Caco-2 (cell line): Measurements from ENCODE around the gene MT1A. TPM values are rescaled to one million over a fixed set of nuclear protein-coding genes. Genes with fewer than 3 reads are reported as not detected.

Experiments used
- BruUV-seq: library from RNA; stranded (reverse); fragments of 400-500 nt; replicated peaks from 2 replicates; lab custom pipeline; 2021; lab: Mats Ljungman, UMichigan
- CTCF ChIA-PET: fragments of 300-600 bp; sonication (Branson Sonifier 250); formaldehyde crosslinking; loops from one replicate; lab custom pipeline; 2022; ENCODE audit warnings: antibody characterized with exemption; lab: Charles Lee
- POLR2A ChIA-PET: fragments of 300-600 bp; sonication (Branson Sonifier 250); formaldehyde crosslinking; loops from one replicate; lab custom pipeline; 2022; ENCODE audit warnings: antibody characterized with exemption; lab: Charles Lee
- DNase-seq, 2 experiments: peaks; one replicate each; pipeline versions ENCODE4 v3.0.0 to v3.0.0-alpha.2; 2020 to 2022
- H3K27me3 ChIP-seq: replicated peaks from 2 replicates; pipeline ENCODE4 v1.6.0; 2011; ENCODE audit warnings: low read length; ENCODE audit not compliant: control insufficient read depth, insufficient read depth
- H3K36me3 ChIP-seq: 2 replicates; pipeline ENCODE4 v1.5.1; 2011; ENCODE audit warnings: low read length; ENCODE audit not compliant: control insufficient read depth, insufficient read depth
- H3K4me1 ChIP-seq: fragments of 250-450 bp; sonication (Bioruptor Pico); 2 replicates; pipeline ENCODE4 v1.5.1; 2020; ENCODE audit warnings: mild to moderate bottlenecking
- H3K4me3 ChIP-seq: 2 replicates; pipeline ENCODE4 v1.5.1; 2011; ENCODE audit warnings: low read depth, mild to moderate bottlenecking, control low read depth, low read length
- H3K9me3 ChIP-seq: fragments of 250-450 bp; sonication (Bioruptor Pico); 2 replicates; pipeline ENCODE4 v1.5.1; 2020; ENCODE audit warnings: mild to moderate bottlenecking, moderate library complexity
- H3K27ac Mint-ChIP-seq: one replicate; pipeline ENCODE4 v1.8.0; 2022; ENCODE audit warnings: mixed read lengths; ENCODE audit not compliant: unreplicated experiment
- H3K27me3 Mint-ChIP-seq: one replicate; pipeline ENCODE4 v1.8.0; 2022; ENCODE audit warnings: mixed read lengths; ENCODE audit not compliant: insufficient read depth, unreplicated experiment
- H3K36me3 Mint-ChIP-seq: one replicate; pipeline ENCODE4 v1.8.0; 2022; ENCODE audit warnings: mild to moderate bottlenecking, mixed read lengths; ENCODE audit not compliant: insufficient read depth, unreplicated experiment
- H3K4me1 Mint-ChIP-seq: one replicate; pipeline ENCODE4 v1.8.0; 2022; ENCODE audit warnings: low read depth, mixed read lengths; ENCODE audit not compliant: unreplicated experiment
- H3K4me3 Mint-ChIP-seq: one replicate; pipeline ENCODE4 v1.8.0; 2022; ENCODE audit warnings: mild to moderate bottlenecking, moderate library complexity, mixed read lengths; ENCODE audit not compliant: unreplicated experiment
- H3K9me3 Mint-ChIP-seq: one replicate; pipeline ENCODE4 v1.8.0; 2022; ENCODE audit warnings: mixed read lengths; ENCODE audit not compliant: unreplicated experiment
- intact Hi-C: fragments of 100-400 bp; cut with micrococcal nuclease; formaldehyde crosslinking; loops from one replicate; pipeline ENCODE4 v1.10.0; 2022; ENCODE audit not compliant: unreplicated experiment
- total RNA-seq: library from RNA; stranded (reverse); gene quantifications from 2 replicates; pipeline ENCODE4 v1.2.3, GENCODE V29; 2022
- TF ChIP-seq, protein P1 (sequence below), 2 experiments: fragments of 200-600 bp in 1 of 2; IDR thresholded peaks; 1 replicate in 1 of 2; 2 replicates in 1 of 2; pipeline versions ENCODE4 v1.5.1 to v1.8.0; 2011 to 2022; ENCODE audit warnings: antibody characterized with exemption in 1 of 2, control low read depth in 1 of 2, inconsistent platforms in 1 of 2, low read depth in 1 of 2, low read length in 1 of 2, mild to moderate bottlenecking in 1 of 2, moderate library complexity in 1 of 2; ENCODE audit not compliant: insufficient read depth in 1 of 2, severe bottlenecking in 1 of 2, unreplicated experiment in 1 of 2

The MT1A gene
- total RNA-seq, 1 experiment from 2014 or later = 2.5 TPM

DNA sequence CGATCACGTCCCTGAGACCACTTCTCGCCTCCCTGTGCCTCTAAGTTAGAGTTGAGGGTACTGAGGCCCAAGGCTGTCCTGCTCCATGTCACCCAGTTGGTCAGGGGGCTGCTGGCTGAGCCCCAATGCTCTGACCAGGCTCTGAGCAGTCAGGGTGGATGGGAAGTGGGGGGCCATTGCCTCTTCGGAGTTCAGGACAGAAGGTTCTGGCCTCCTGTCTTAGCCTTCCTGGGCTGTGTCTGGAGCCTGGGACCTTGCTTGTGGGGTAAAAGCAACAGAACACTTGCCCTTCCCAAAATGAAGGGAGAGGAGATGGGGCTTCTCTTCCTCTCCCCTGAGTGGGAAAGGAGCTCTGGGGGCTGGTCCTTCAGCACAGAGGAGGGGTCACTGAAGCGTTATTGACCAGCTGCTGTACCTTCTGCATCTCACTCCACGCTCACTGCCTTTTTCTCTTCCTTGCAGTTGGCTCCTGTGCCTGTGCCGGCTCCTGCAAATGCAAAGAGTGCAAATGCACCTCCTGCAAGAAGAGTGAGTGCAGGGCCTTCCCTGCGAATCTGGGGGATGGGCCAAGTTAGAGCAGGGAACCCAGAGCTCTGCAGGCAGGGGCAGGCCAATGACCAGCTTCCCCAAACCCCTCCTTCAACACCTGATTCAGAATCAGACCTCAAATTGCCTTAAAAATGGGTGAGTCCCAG, 44.4 kb downstream of the MT1A start:
- no TSS peak for BruUV-seq
- peaks cover 11% of the 10 kb centered on the region for H3K9me3 Mint-ChIP-seq
- H3K27me3 ChIP-seq = no peaks in the 10 kb centered on the region
- H3K27ac Mint-ChIP-seq = no peak overlapping the region
- H3K9me3 ChIP-seq = peaks cover 8% of the 10 kb centered on the region
- H3K36me3 Mint-ChIP-seq = no peaks in the 10 kb centered on the region
- peak overlapping the region; percentile 65 for H3K4me3 ChIP-seq
- H3K36me3 ChIP-seq = no peaks in the 10 kb centered on the region
- CTCF ChIA-PET = interaction anchor here (2.3 kb wide), 1 partner anchor 19 kb away, joined by 11 read pairs; no protein-coding TSS in a partner anchor
- peaks cover 8% of the 10 kb centered on the region; the same call in 1 of the 2 replicates for H3K4me1 ChIP-seq
- no peak for DNase-seq
- H3K4me3 Mint-ChIP-seq = peak overlapping the region; percentile 95
- no peaks in the 10 kb centered on the region for H3K4me1 Mint-ChIP-seq
- POLR2A ChIA-PET = interaction anchor here (0.9 kb wide), 1 partner anchor 26 kb away, joined by 3 read pairs; no protein-coding TSS in a partner anchor
- intact Hi-C loops = loop anchor here (1.0 kb wide), 1 partner anchor 8 kb away; no protein-coding TSS in a partner anchor
- TF ChIP-seq, protein P1, sequence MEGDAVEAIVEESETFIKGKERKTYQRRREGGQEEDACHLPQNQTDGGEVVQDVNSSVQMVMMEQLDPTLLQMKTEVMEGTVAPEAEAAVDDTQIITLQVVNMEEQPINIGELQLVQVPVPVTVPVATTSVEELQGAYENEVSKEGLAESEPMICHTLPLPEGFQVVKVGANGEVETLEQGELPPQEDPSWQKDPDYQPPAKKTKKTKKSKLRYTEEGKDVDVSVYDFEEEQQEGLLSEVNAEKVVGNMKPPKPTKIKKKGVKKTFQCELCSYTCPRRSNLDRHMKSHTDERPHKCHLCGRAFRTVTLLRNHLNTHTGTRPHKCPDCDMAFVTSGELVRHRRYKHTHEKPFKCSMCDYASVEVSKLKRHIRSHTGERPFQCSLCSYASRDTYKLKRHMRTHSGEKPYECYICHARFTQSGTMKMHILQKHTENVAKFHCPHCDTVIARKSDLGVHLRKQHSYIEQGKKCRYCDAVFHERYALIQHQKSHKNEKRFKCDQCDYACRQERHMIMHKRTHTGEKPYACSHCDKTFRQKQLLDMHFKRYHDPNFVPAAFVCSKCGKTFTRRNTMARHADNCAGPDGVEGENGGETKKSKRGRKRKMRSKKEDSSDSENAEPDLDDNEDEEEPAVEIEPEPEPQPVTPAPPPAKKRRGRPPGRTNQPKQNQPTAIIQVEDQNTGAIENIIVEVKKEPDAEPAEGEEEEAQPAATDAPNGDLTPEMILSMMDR (IDR thresholded peaks at IDR 0.05; ENCODE audit: insufficient read depth in 1 of 2, low read depth in 1 of 2, low read length in 1 of 2, severe bottlenecking in 1 of 2, unreplicated experiment in 1 of 2) = no peak
- H3K27me3 Mint-ChIP-seq = peaks cover 7% of the 10 kb centered on the region

GRCh38 chr16:56683424-56684172, 45.1 kb downstream of the MT1A start:
- H3K9me3 Mint-ChIP-seq = peaks cover 11% of the 10 kb centered on the region
- H3K4me3 Mint-ChIP-seq = no peak overlapping the region
- Histone ChIP-seq H3K9me3 (peaks cover 8% of the 10 kb centered on the region), H3K36me3 (no peaks in the 10 kb centered on the region), H3K4me1 (peaks cover 8% of the 10 kb centered on the region; the same call in 1 of the 2 replicates), H3K4me3 (no peak overlapping the region), H3K27me3 (no peaks in the 10 kb centered on the region)
- no peaks in the 10 kb centered on the region for H3K36me3 Mint-ChIP-seq
- BruUV-seq = no TSS peak
- no peaks in the 10 kb centered on the region for H3K4me1 Mint-ChIP-seq
- H3K27me3 Mint-ChIP-seq = peaks cover 7% of the 10 kb centered on the region
- CTCF ChIA-PET = interaction anchor here (2.3 kb wide), 1 partner anchor 19 kb away, joined by 11 read pairs; no protein-coding TSS in a partner anchor
- POLR2A ChIA-PET = interaction anchor here (0.9 kb wide), 1 partner anchor 26 kb away, joined by 3 read pairs; no protein-coding TSS in a partner anchor
- no peak for DNase-seq
- intact Hi-C loops = no loop called here
- no peak overlapping the region for H3K27ac Mint-ChIP-seq
- TF ChIP-seq, protein P1 (IDR thresholded peaks at IDR 0.05; ENCODE audit: insufficient read depth in 1 of 2, low read depth in 1 of 2, low read length in 1 of 2, severe bottlenecking in 1 of 2, unreplicated experiment in 1 of 2) = no peak

- TF ChIP-seq, protein P1 (IDR thresholded peaks at IDR 0.05; ENCODE audit: insufficient read depth in 1 of 2, low read depth in 1 of 2, low read length in 1 of 2, severe bottlenecking in 1 of 2, unreplicated experiment in 1 of 2) = no peak
- ChIA-PET POLR2A (no interaction called here), CTCF (no interaction called here)
- Histone ChIP-seq H3K9me3 (peaks cover 8% of the 10 kb centered on the region), H3K27me3 (no peaks in the 10 kb centered on the region), H3K4me1 (peaks cover 8% of the 10 kb centered on the region; the same call in 1 of the 2 replicates), H3K36me3 (no peaks in the 10 kb centered on the region), H3K4me3 (no peak overlapping the region)
- no TSS peak for BruUV-seq
- Mint-ChIP-seq H3K9me3 (peaks cover 11% of the 10 kb centered on the region), H3K4me3 (no peak overlapping the region), H3K36me3 (no peaks in the 10 kb centered on the region), H3K4me1 (no peaks in the 10 kb centered on the region), H3K27me3 (peaks cover 7% of the 10 kb centered on the region), H3K27ac (no peak overlapping the region)
- intact Hi-C loops = no loop called here
- no peak for DNase-seq
Observed at GRCh38 chr16:56684256-56684925, 45.9 kb downstream of the MT1A start.
